Measurements from ENCODE around the gene CRIM1.

The CRIM1 gene

DNA sequence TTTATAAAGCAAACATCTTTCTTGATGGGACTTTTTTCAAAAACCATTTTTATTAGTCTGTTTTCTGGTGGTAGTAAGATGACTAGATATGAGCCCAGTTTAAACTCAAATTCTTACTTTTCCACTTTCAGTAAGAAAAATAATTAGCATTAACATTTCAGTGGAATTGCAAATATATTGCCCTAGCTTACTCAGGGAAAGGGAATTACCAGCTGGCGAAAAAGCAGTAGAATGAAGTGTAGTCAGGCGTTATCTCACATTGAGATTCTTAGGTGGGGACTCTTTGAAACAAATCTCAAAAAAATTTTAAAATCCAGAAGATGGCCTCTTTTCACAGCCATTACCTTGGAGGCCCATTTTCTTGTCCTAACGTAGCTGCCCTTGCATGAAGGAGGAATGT is 65.8 kb downstream of the CRIM1 start:
- Histone ChIP-seq H3K27ac (ENCODE audit: low read length) (no peak overlapping the region), H2AFZ (ENCODE audit: low read depth, low read length) (no peak overlapping the region), H4K20me1 (ENCODE audit: insufficient read depth, low read length) (no peaks in the 10 kb centered on the region), H3K36me3 (ENCODE audit: insufficient read depth, low read length) (no peaks in the 10 kb centered on the region), H3K9me3 (ENCODE audit: insufficient read depth, low read length, severe bottlenecking) (no peaks in the 10 kb centered on the region), H3K27me3 (ENCODE audit: insufficient read depth, low read length, poor library complexity) (peaks cover 4% of the 10 kb centered on the region), H3K4me2 (ENCODE audit: insufficient read depth, low read length) (no peak overlapping the region), H3K4me1 (ENCODE audit: insufficient read depth, low read length) (no peaks in the 10 kb centered on the region), H3K9ac (ENCODE audit: low read depth, low read length) (no peak overlapping the region), H3K79me2 (ENCODE audit: insufficient read depth, low read length) (no peaks in the 10 kb centered on the region), H3K4me3 (ENCODE audit: low read depth in 1 of 2, low read length in 2 of 2) (no peak overlapping the region)
- no peak for TF ChIP-seq EZH2 (IDR thresholded peaks at IDR 0.05; ENCODE audit: borderline replicate concordance, low read depth, low read length, severe bottlenecking)
- TF ChIP-seq, protein P1, sequence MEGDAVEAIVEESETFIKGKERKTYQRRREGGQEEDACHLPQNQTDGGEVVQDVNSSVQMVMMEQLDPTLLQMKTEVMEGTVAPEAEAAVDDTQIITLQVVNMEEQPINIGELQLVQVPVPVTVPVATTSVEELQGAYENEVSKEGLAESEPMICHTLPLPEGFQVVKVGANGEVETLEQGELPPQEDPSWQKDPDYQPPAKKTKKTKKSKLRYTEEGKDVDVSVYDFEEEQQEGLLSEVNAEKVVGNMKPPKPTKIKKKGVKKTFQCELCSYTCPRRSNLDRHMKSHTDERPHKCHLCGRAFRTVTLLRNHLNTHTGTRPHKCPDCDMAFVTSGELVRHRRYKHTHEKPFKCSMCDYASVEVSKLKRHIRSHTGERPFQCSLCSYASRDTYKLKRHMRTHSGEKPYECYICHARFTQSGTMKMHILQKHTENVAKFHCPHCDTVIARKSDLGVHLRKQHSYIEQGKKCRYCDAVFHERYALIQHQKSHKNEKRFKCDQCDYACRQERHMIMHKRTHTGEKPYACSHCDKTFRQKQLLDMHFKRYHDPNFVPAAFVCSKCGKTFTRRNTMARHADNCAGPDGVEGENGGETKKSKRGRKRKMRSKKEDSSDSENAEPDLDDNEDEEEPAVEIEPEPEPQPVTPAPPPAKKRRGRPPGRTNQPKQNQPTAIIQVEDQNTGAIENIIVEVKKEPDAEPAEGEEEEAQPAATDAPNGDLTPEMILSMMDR (IDR thresholded peaks at IDR 0.05; ENCODE audit: borderline replicate concordance, extremely low read depth, low read length, poor library complexity, severe bottlenecking): no peak
- ATAC-seq (ENCODE audit: insufficient read depth, low read depth) (no peak), DNase-seq (no peak)

DNA sequence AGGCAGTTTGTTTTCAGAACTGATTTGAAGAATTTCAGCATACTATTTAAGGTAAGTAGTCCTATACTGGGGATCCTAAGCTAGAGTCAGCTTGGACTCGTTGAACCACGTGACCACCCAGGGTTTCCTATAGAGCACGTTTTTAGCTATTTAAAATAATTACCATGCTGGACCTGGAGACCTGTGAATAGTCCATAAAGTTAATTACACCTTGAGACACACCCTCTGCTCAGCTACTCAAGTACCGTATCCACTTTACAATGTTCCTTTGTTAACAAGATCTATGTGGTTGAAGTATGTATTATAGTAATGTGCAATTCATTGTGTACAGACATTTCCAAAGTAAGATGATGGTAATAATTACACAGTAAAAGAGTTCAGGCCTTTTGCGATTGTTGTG is 67.6 kb downstream of the CRIM1 start:
- Histone ChIP-seq H3K4me3 (ENCODE audit: low read depth in 1 of 2, low read length in 2 of 2) (no peak overlapping the region), H3K9me3 (ENCODE audit: insufficient read depth, low read length, severe bottlenecking) (no peaks in the 10 kb centered on the region), H3K9ac (ENCODE audit: low read depth, low read length) (no peak overlapping the region), H3K36me3 (ENCODE audit: insufficient read depth, low read length) (no peaks in the 10 kb centered on the region), H3K27ac (ENCODE audit: low read length) (no peak overlapping the region), H3K4me2 (ENCODE audit: insufficient read depth, low read length) (no peak overlapping the region), H3K27me3 (ENCODE audit: insufficient read depth, low read length, poor library complexity) (peaks cover 4% of the 10 kb centered on the region), H2AFZ (ENCODE audit: low read depth, low read length) (no peak overlapping the region), H3K4me1 (ENCODE audit: insufficient read depth, low read length) (no peaks in the 10 kb centered on the region), H4K20me1 (ENCODE audit: insufficient read depth, low read length) (no peaks in the 10 kb centered on the region), H3K79me2 (ENCODE audit: insufficient read depth, low read length) (no peaks in the 10 kb centered on the region)
- no peak for DNase-seq
- TF ChIP-seq, protein P1 (IDR thresholded peaks at IDR 0.05; ENCODE audit: borderline replicate concordance, extremely low read depth, low read length, poor library complexity, severe bottlenecking): no peak
- TF ChIP-seq EZH2 (IDR thresholded peaks at IDR 0.05; ENCODE audit: borderline replicate concordance, low read depth, low read length, severe bottlenecking): no peak
- ATAC-seq (ENCODE audit: insufficient read depth, low read depth): no peak

DNA sequence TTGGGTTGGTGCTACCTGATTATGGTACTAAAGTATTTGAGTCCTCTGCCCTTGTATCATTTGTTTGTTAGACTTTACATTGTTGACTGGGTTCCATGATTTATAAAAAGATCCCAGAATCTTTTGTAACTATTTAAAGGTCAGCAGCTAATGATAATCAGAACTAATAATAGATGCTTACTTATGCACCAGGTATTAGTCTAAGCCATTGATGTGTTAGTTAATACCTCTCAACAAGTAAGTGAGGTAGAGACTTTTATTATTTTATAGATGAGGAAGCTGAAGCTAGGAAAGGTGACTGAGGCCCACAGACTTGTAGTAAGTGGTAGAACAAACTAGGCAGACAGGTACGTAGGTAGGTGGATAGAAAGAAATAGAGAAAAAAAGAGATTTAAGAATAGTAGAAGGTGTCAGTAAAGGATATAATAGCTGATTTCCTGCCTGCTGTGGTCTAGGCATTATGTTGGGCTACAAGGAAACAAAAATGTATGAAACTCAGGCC is 68.1 kb downstream of the CRIM1 start:
- Histone ChIP-seq H3K36me3 (ENCODE audit: insufficient read depth, low read length) (no peaks in the 10 kb centered on the region), H3K4me3 (ENCODE audit: low read depth in 1 of 2, low read length in 2 of 2) (no peak overlapping the region), H4K20me1 (ENCODE audit: insufficient read depth, low read length) (no peaks in the 10 kb centered on the region), H3K4me2 (ENCODE audit: insufficient read depth, low read length) (no peak overlapping the region), H3K9ac (ENCODE audit: low read depth, low read length) (no peak overlapping the region), H3K79me2 (ENCODE audit: insufficient read depth, low read length) (no peaks in the 10 kb centered on the region), H2AFZ (ENCODE audit: low read depth, low read length) (no peak overlapping the region), H3K9me3 (ENCODE audit: insufficient read depth, low read length, severe bottlenecking) (no peaks in the 10 kb centered on the region), H3K4me1 (ENCODE audit: insufficient read depth, low read length) (no peaks in the 10 kb centered on the region), H3K27me3 (ENCODE audit: insufficient read depth, low read length, poor library complexity) (peaks cover 4% of the 10 kb centered on the region), H3K27ac (ENCODE audit: low read length) (no peak overlapping the region)
- DNase-seq: no peak
- ATAC-seq (ENCODE audit: insufficient read depth, low read depth): no peak
- TF ChIP-seq, protein P1 (IDR thresholded peaks at IDR 0.05; ENCODE audit: borderline replicate concordance, extremely low read depth, low read length, poor library complexity, severe bottlenecking): no peak
- no peak for TF ChIP-seq EZH2 (IDR thresholded peaks at IDR 0.05; ENCODE audit: borderline replicate concordance, low read depth, low read length, severe bottlenecking)

All from DND-41 (cell line).